IMR-90 (cell line): ENCODE results near the gene CXCL16. TPM values are rescaled to one million over a fixed set of nuclear protein-coding genes. Genes with fewer than 3 reads are reported as not detected.
A peak's percentile ranks its signal among the peaks of the same experiment; 100 is the strongest.

Source experiments
- ATAC-seq: fragments of 200-7000 bp; cut with Tn5 transposase; 2 replicates; pipeline ENCODE4 v1.9.1; 2020; ENCODE audit warnings: low read depth, mild to moderate bottlenecking, moderate library complexity
- BruUV-seq: library from RNA; stranded (reverse); fragments of 400-500 nt; replicated peaks from 2 replicates; lab custom pipeline; 2021; lab: Mats Ljungman, UMichigan
- CTCF ChIA-PET: fragments of 300-600 bp; formaldehyde crosslinking; extraction: SDS; loops from one replicate; lab custom pipeline; 2021; ENCODE audit warnings: antibody characterized with exemption; lab: Yijun Ruan, JAX
- POLR2A ChIA-PET: fragments of 300-600 bp; sonication (Branson Sonifier 250); formaldehyde crosslinking; loops from one replicate; lab custom pipeline; 2022; ENCODE audit warnings: antibody characterized with exemption; ENCODE audit not compliant: unreplicated experiment; lab: Charles Lee
- DNase-seq: peaks from one replicate; pipeline ENCODE4 v3.0.0; 2013
- H2AFZ ChIP-seq: replicated peaks from 2 replicates; pipeline ENCODE3; 2013; ENCODE audit warnings: low read length, mild to moderate bottlenecking; ENCODE audit not compliant: poor library complexity
- H2AK5ac ChIP-seq: 2 replicates; pipeline ENCODE4 v1.6.1; 2013; ENCODE audit warnings: low read depth, low read length, inconsistent platforms
- H2AK9ac ChIP-seq: replicated peaks from 2 replicates; pipeline ENCODE3; 2013; ENCODE audit warnings: mild to moderate bottlenecking, low read depth, low read length, moderate library complexity; ENCODE audit not compliant: poor library complexity
- H2BK120ac ChIP-seq: 2 replicates; pipeline ENCODE4 v1.6.1; 2013; ENCODE audit warnings: low read depth, low read length, inconsistent platforms
- H2BK15ac ChIP-seq: 3 replicates; pipeline ENCODE4 v1.6.1; 2013; ENCODE audit warnings: low read depth, low read length, inconsistent platforms
- H2BK20ac ChIP-seq: 2 replicates; pipeline ENCODE4 v1.6.1; 2013; ENCODE audit warnings: low read depth, mild to moderate bottlenecking, inconsistent platforms, low read length, moderate library complexity
- H2BK5ac ChIP-seq: 2 replicates; pipeline ENCODE4 v1.6.1; 2013; ENCODE audit warnings: mild to moderate bottlenecking, low read depth, low read length, inconsistent platforms; ENCODE audit not compliant: poor library complexity, severe bottlenecking
- H3K14ac ChIP-seq: replicated peaks from 2 replicates; pipeline ENCODE4 v1.6.1; 2013; ENCODE audit warnings: low read depth, low read length, inconsistent platforms
- H3K18ac ChIP-seq: 2 replicates; pipeline ENCODE4 v1.6.1; 2013; ENCODE audit warnings: low read depth, low read length, control low read depth
- H3K23ac ChIP-seq: 2 replicates; pipeline ENCODE4 v1.6.1; 2013; ENCODE audit warnings: low read depth, low read length, inconsistent platforms
- H3K27ac ChIP-seq: 2 replicates; pipeline ENCODE4 v1.5.1; 2013; ENCODE audit warnings: mild to moderate bottlenecking, control low read depth, low read length; ENCODE audit not compliant: insufficient read depth
- H3K27me3 ChIP-seq: 2 replicates; pipeline ENCODE4 v1.6.1; 2013; ENCODE audit warnings: low read length; ENCODE audit not compliant: control insufficient read depth, insufficient read depth
- H3K36me3 ChIP-seq: 2 replicates; pipeline ENCODE4 v1.6.1; 2013; ENCODE audit warnings: low read length, mixed read lengths; ENCODE audit not compliant: control insufficient read depth, insufficient read depth
- H3K4ac ChIP-seq: 2 replicates; pipeline ENCODE4 v1.6.1; 2013; ENCODE audit warnings: low read depth, low read length, inconsistent platforms
- H3K4me1 ChIP-seq: 2 replicates; pipeline ENCODE4 v1.6.1; 2013; ENCODE audit warnings: low read length, mixed read lengths; ENCODE audit not compliant: control insufficient read depth, insufficient read depth
- H3K4me2 ChIP-seq: 2 replicates; pipeline ENCODE4 v1.6.1; 2013; ENCODE audit warnings: low read depth, mild to moderate bottlenecking, control low read depth, low read length, moderate library complexity
- H3K4me3 ChIP-seq: 2 replicates; pipeline ENCODE4 v1.5.1; 2013; ENCODE audit warnings: low read depth, mild to moderate bottlenecking, control low read depth, low read length, moderate library complexity; ENCODE audit not compliant: insufficient read depth
- H3K56ac ChIP-seq: 2 replicates; pipeline ENCODE4 v1.6.1; 2013; ENCODE audit warnings: low read length, inconsistent platforms; ENCODE audit not compliant: insufficient read depth; ENCODE audit errors: extremely low read depth
- H3K79me1 ChIP-seq, 2 experiments: 2 replicates each; pipeline ENCODE4 v1.6.1; 2013; ENCODE audit warnings: low read length in 2 of 2, inconsistent platforms in 1 of 2, low read depth in 1 of 2
- H3K9ac ChIP-seq: 2 replicates; pipeline ENCODE4 v1.6.1; 2013; ENCODE audit warnings: low read depth, low read length, control low read depth
- H3K9me1 ChIP-seq: 2 replicates; pipeline ENCODE4 v1.6.1; 2013; ENCODE audit warnings: low read length, inconsistent platforms; ENCODE audit not compliant: insufficient read depth
- H3K9me3 ChIP-seq: 2 replicates; pipeline ENCODE4 v1.6.1; 2013; ENCODE audit warnings: low read length; ENCODE audit not compliant: control insufficient read depth, insufficient read depth
- H4K20me1 ChIP-seq: 2 replicates; pipeline ENCODE4 v1.6.1; 2013; ENCODE audit warnings: low read length, inconsistent platforms; ENCODE audit not compliant: insufficient read depth
- H4K5ac ChIP-seq: 2 replicates; pipeline ENCODE4 v1.6.1; 2013; ENCODE audit warnings: mild to moderate bottlenecking, low read depth, low read length, control low read depth
- H4K8ac ChIP-seq, 2 experiments: 2 replicates each; pipeline ENCODE4 v1.6.1; 2013; ENCODE audit warnings: low read depth in 2 of 2, low read length in 2 of 2, control low read depth in 1 of 2, inconsistent platforms in 1 of 2
- H4K91ac ChIP-seq: 2 replicates; pipeline ENCODE4 v1.6.1; 2013; ENCODE audit warnings: low read depth, low read length, inconsistent platforms; ENCODE audit not compliant: insufficient read depth
- MAZ ChIP-seq: IDR thresholded peaks from 2 replicates; pipeline ENCODE4 v1.6.1; 2012; ENCODE audit warnings: low read depth, mild to moderate bottlenecking, low read length, improper control_type of control experiment, moderate library complexity, borderline replicate concordance
- RAD21 ChIP-seq: IDR thresholded peaks from 2 replicates; pipeline ENCODE4 v1.6.1; 2012; ENCODE audit warnings: low read length, improper control_type of control experiment
- SMC3 ChIP-seq: fragments of 150-350 bp; IDR thresholded peaks from 2 replicates; pipeline ENCODE4 v1.6.1; 2016; ENCODE audit warnings: low read depth, mild to moderate bottlenecking, antibody characterized with exemption, low read length, moderate library complexity
- WGBS, 2 experiments: methylation state at CpG; one replicate each; pipeline versions ENCODE4 v1.1.5 to v1.1.7; 2013; ENCODE audit warnings: missing lambda C conversion rate in 2 of 2; ENCODE audit not compliant: insufficient read length in 1 of 2; ENCODE audit errors: extremely low coverage in 2 of 2; 5-methylcytosine and 5-hydroxymethylcytosine counted together
- dilution Hi-C: fragments of 300-500 bp; cut with HindIII; formaldehyde crosslinking; loops from one replicate; pipeline ENCODE4 v1.14.3; 2018; ENCODE audit warnings: low sequenced_read_pairs; ENCODE audit not compliant: unreplicated experiment
- in situ Hi-C: fragments of 300-500 bp; cut with MboI; formaldehyde crosslinking; loops from 3 replicates; pipeline ENCODE4 v1.14.3; 2019; ENCODE audit warnings: low sequenced_read_pairs, inconsistent platforms, mixed read lengths
- intact Hi-C: fragments of 100-400 bp; cut with micrococcal nuclease; formaldehyde crosslinking; loops from 2 replicates; pipeline ENCODE4 v1.10.0; 2022
- polyA plus RNA-seq, 3 experiments: library from polyadenylated mRNA; depleted of rRNA; stranded (reverse); fragments of >200 nt; gene quantifications; 2 replicates each; pipeline ENCODE4 v1.2.3, GENCODE V29; 2012; ENCODE audit warnings: low replicate concordance in 1 of 3
- total RNA-seq: library from RNA; depleted of rRNA; stranded (reverse); fragments of >200 nt; gene quantifications from 2 replicates; pipeline ENCODE4 v1.2.3, GENCODE V29; 2012
- TF ChIP-seq, protein P1 (sequence below): fragments of 150-350 bp; IDR thresholded peaks from 2 replicates; pipeline ENCODE4 v1.6.1; 2016; ENCODE audit warnings: low read depth, mild to moderate bottlenecking, low read length, moderate library complexity, borderline replicate concordance

CXCL16 gene
- total and polyA plus RNA-seq, 2 of the 4 experiments (the other 2 are of a cell fraction), result 0.36 to 1.6 TPM

- Histone ChIP-seq H2BK15ac (no peak overlapping the region), H3K9me1 (peaks cover under 1% of the 10 kb centered on the region; the same call in 1 of the 2 replicates), H4K20me1 (no peaks in the 10 kb centered on the region), H3K9me3 (no peaks in the 10 kb centered on the region), H3K4me2 (peak overlapping the region; percentile 20; the same call in 1 of the 2 replicates), H3K27me3 (peaks cover 43% of the 10 kb centered on the region), H3K4ac (no peak overlapping the region), H4K91ac (no peak overlapping the region), H2BK20ac (no peak overlapping the region), H2AFZ (peak overlapping the region; percentile 64), H3K18ac (no peak overlapping the region), H3K36me3 (no peaks in the 10 kb centered on the region), H4K8ac (no peak overlapping the region), H2AK5ac (no peak overlapping the region), H2BK5ac (no peak overlapping the region), H2AK9ac (peak overlapping the region; percentile 70), H4K5ac (no peak overlapping the region), H3K56ac (no peak overlapping the region), H2BK120ac (no peak overlapping the region), H3K14ac (no peak overlapping the region), H3K79me1 (peaks cover 0 to 5% of the 10 kb centered on the region in 2 experiments; a peak in 2 of 4 replicates), H3K27ac (no peak overlapping the region), H3K23ac (peak overlapping the region; percentile 60), H3K4me1 (peaks cover 5% of the 10 kb centered on the region; the same call in 1 of the 2 replicates), H3K4me3 (no peak overlapping the region), H3K9ac (no peak overlapping the region)
- POLR2A ChIA-PET, result no interaction called here
- in situ Hi-C loops, result loop anchor here (5.0 kb wide), 1 partner anchor 97 kb away; no protein-coding TSS in a partner anchor
- CTCF ChIA-PET, result no interaction called here
- 12% methylated on average over 31 of the region's 61 CpGs; no CpG with 5 or more reads in 1 of the 2 experiments for WGBS, 2 experiments
- dilution Hi-C loops, result no loop called here
- no TSS peak for BruUV-seq
- TF ChIP-seq RAD21, result no peak
- TF ChIP-seq MAZ, result no peak
- TF ChIP-seq, protein P1, sequence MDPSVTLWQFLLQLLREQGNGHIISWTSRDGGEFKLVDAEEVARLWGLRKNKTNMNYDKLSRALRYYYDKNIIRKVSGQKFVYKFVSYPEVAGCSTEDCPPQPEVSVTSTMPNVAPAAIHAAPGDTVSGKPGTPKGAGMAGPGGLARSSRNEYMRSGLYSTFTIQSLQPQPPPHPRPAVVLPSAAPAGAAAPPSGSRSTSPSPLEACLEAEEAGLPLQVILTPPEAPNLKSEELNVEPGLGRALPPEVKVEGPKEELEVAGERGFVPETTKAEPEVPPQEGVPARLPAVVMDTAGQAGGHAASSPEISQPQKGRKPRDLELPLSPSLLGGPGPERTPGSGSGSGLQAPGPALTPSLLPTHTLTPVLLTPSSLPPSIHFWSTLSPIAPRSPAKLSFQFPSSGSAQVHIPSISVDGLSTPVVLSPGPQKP, result no peak
- no peak for TF ChIP-seq SMC3
- intact Hi-C loops, result no loop called here
- ATAC-seq, result no peak
- DNase-seq, result no peak
Measured at GRCh38 chr17:4785311-4786105, 45.8 kb upstream of the CXCL16 start.
